ENCODE data around the gene MAGI2. TPM values are rescaled to one million over a fixed set of nuclear protein-coding genes. Genes with fewer than 3 reads are reported as not detected.

MAGI2 gene
- total RNA-seq, 1 donor from 2014 or later = 6.3 TPM

- intact Hi-C loops (cut with DNase I) = no loop called here
- no peak for DNase-seq (ENCODE audit: low spot score)
Measured at GRCh38 chr7:78178319-78178718, 1275.1 kb downstream of the MAGI2 start.

GRCh38 chr7:78176171-78176570, 1277.3 kb downstream of the MAGI2 start:
- no peak for DNase-seq (ENCODE audit: low spot score)
- intact Hi-C loops (cut with DNase I) = no loop called here

- intact Hi-C loops (cut with DNase I) = no loop called here
- no peak for DNase-seq (ENCODE audit: low spot score)
Measured at GRCh38 chr7:78175330-78176100, 1278.0 kb downstream of the MAGI2 start.

- intact Hi-C loops (cut with DNase I) = no loop called here
- no peak for DNase-seq (ENCODE audit: low spot score)
Measured at GRCh38 chr7:78173666-78174065, 1279.8 kb downstream of the MAGI2 start.

- intact Hi-C loops (cut with DNase I) = no loop called here
- DNase-seq (ENCODE audit: low spot score) = no peak
Measured at GRCh38 chr7:78172933-78173591, 1280.4 kb downstream of the MAGI2 start.

GRCh38 chr7:78172267-78172757, 1281.2 kb downstream of the MAGI2 start:
- DNase-seq (ENCODE audit: low spot score) = no peak
- intact Hi-C loops (cut with DNase I) = no loop called here

- DNase-seq (ENCODE audit: low spot score) = no peak
- intact Hi-C loops (cut with DNase I) = no loop called here
Measured at GRCh38 chr7:78171398-78171797, 1282.1 kb downstream of the MAGI2 start.

- DNase-seq (ENCODE audit: low spot score) = no peak
Measured at GRCh38 chr7:78170815-78171214, 1282.7 kb downstream of the MAGI2 start.

GRCh38 chr7:78169992-78170391, 1283.5 kb downstream of the MAGI2 start:
- DNase-seq (ENCODE audit: low spot score) = no peak
- intact Hi-C loops (cut with DNase I) = no loop called here

More at GRCh38 chr7:78170815-78171214, 1282.7 kb downstream of the MAGI2 start:
- intact Hi-C loops (cut with DNase I) = no loop called here

GRCh38 chr7:78168865-78169264, 1284.6 kb downstream of the MAGI2 start:
- intact Hi-C loops (cut with DNase I) = no loop called here
- no peak for DNase-seq (ENCODE audit: low spot score)

GRCh38 chr7:78167860-78168259, 1285.6 kb downstream of the MAGI2 start:
- intact Hi-C loops (cut with DNase I) = no loop called here
- DNase-seq (ENCODE audit: low spot score) = no peak

- intact Hi-C loops (cut with DNase I) = no loop called here
- no peak for DNase-seq (ENCODE audit: low spot score)
Measured at GRCh38 chr7:78165854-78166253, 1287.6 kb downstream of the MAGI2 start.

GRCh38 chr7:78165454-78165853, 1288.0 kb downstream of the MAGI2 start:
- DNase-seq (ENCODE audit: low spot score) = no peak
- intact Hi-C loops (cut with DNase I) = no loop called here

GRCh38 chr7:78164459-78164858, 1289.0 kb downstream of the MAGI2 start:
- DNase-seq (ENCODE audit: low spot score) = no peak
- intact Hi-C loops (cut with DNase I) = no loop called here

- intact Hi-C loops (cut with DNase I) = no loop called here
Measured at GRCh38 chr7:78161781-78162180, 1291.7 kb downstream of the MAGI2 start.

GRCh38 chr7:78159545-78159944, 1293.9 kb downstream of the MAGI2 start:
- no peak for DNase-seq (ENCODE audit: low spot score)
- intact Hi-C loops (cut with DNase I) = no loop called here

More at GRCh38 chr7:78161781-78162180, 1291.7 kb downstream of the MAGI2 start:
- DNase-seq (ENCODE audit: low spot score) = no peak

GRCh38 chr7:78153285-78153684, 1300.2 kb downstream of the MAGI2 start:
- DNase-seq (ENCODE audit: low spot score) = no peak
- intact Hi-C loops (cut with DNase I) = no loop called here

- DNase-seq (ENCODE audit: low spot score) = no peak
- intact Hi-C loops (cut with DNase I) = no loop called here
Measured at GRCh38 chr7:78151229-78151628, 1302.2 kb downstream of the MAGI2 start.

GRCh38 chr7:78149787-78150186, 1303.7 kb downstream of the MAGI2 start:
- intact Hi-C loops (cut with DNase I) = no loop called here

GRCh38 chr7:78148166-78148894, 1305.1 kb downstream of the MAGI2 start:
- DNase-seq (ENCODE audit: low spot score) = no peak
- intact Hi-C loops (cut with DNase I) = no loop called here

More at GRCh38 chr7:78149787-78150186, 1303.7 kb downstream of the MAGI2 start:
- DNase-seq (ENCODE audit: low spot score) = no peak
